ENCODE data around the gene LDLRAP1.
"Not testable (repeated sequence)": the region's sequence is repeated elsewhere in the genome, so short reads cannot be mapped to it uniquely, and the experiment has no call there.

LDLRAP1 gene

DNA sequence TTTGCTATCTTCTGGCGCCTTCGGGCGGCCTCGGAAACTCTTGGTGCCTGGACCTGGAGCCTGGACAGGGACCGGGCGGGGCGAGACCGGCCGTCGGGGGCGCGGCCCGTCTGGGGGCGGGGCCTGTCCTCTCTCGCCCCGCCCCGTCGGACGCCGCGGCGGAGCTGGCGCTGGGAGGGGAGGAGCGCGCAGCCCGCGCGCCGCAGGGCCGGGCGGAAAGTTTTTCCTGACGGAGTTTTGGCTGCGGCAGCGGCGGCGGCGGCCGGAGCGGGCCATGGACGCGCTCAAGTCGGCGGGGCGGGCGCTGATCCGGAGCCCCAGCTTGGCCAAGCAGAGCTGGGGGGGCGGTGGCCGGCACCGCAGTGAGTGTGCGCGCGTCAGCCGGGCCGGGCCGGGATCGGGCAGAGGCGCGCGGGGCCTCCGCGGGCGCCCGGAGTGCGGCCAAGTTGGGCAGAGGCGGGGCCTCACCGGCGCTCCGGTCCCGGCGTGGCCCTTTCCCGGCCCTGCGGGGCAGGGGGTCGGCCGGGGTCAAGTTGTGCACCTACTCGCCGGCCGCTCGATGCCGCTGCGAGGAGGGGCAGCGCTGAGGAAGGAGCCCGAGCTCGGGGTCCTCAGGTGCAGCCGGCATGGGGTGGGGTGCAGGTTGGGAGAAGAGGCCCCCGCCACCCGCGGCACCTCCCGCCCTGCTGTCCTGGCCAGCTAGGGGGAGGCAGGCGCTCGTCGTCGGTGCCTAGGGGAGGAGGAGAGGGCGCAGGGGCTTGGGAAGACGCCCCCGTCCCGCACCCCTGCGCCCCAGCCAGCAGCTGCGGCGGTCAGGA is at the start of gene LDLRAP1:
TSS of gene LDLRAP1 (plus strand) at position 182 of the 818 bp plus-strand sequence. CDS start at position 275, 93 bp downstream.
- peak; percentile 85 for DNase-seq (ENCODE audit: low spot score)

DNA sequence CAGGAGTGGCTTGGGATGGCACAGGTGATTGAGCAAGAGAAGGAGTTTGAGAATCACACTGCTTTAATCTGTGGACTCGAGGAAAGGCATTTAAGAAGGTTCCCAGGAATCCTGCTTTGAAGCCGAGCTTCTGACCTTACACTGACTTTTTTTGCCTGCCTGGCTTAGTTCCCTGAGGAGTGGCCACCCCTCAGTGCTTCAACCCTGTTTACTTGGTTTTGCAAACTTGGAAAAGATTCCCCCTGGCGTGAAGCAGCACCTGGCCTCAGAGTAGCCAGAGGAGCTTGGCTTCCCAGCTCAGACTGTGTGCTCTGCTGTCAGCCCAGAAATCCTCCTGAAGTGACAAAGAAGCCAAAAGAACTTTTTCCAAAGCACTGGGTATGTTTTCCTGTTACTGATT is 48.5 kb upstream of the LDLRAP1 start:
- DNase-seq (ENCODE audit: low spot score) = no peak

GRCh38 chr1:25500694-25501093 is 42.7 kb upstream of the LDLRAP1 start:
- DNase-seq (ENCODE audit: low spot score) = no peak

DNA sequence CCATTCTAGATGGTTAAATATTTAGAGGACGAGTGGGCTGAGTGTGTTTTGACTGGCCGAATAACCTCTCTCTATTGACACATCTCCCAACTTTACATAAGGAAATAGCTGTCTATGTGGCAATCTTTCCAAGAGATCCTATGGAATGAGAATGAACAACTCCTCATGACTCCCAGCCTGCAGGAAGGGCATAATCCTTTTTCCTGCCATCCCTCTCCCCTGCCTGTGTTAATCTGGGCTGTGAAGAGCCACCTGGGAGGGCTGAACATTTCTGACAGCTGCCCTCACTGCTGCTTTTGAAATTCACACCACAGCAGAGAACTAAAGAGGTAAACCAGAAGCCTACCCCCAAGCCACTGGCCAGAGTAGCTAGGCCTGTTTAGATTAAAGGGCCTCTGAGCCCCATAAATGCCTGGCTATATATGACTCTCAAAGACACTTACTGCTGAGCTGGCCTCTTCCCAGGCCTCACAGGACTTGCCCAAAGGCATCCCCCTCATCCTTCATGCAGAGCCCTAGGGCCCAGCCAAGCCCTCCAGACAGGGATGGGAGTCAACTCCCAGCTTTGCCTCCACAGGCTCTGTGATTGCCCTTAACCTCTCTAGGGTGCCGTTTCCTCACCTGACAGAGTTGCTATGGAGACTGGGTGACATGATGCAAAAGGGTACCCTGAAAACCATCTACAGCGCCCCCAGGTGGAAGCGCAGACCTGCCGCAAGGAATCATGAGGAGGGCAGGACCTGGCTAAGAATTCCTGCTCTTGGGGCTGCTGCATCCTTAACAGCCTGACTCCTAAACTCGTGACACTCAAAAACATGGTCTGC is 42.0 kb upstream of the LDLRAP1 start:
- DNase-seq (ENCODE audit: low spot score) = peak; percentile 44

GRCh38 chr1:25502957-25503356 is 40.4 kb upstream of the LDLRAP1 start:
- no peak for DNase-seq (ENCODE audit: low spot score)

- no peak for DNase-seq (ENCODE audit: low spot score)
These were observed 39.6 kb upstream of the LDLRAP1 start for GRCh38 chr1:25503551-25504426.

DNA sequence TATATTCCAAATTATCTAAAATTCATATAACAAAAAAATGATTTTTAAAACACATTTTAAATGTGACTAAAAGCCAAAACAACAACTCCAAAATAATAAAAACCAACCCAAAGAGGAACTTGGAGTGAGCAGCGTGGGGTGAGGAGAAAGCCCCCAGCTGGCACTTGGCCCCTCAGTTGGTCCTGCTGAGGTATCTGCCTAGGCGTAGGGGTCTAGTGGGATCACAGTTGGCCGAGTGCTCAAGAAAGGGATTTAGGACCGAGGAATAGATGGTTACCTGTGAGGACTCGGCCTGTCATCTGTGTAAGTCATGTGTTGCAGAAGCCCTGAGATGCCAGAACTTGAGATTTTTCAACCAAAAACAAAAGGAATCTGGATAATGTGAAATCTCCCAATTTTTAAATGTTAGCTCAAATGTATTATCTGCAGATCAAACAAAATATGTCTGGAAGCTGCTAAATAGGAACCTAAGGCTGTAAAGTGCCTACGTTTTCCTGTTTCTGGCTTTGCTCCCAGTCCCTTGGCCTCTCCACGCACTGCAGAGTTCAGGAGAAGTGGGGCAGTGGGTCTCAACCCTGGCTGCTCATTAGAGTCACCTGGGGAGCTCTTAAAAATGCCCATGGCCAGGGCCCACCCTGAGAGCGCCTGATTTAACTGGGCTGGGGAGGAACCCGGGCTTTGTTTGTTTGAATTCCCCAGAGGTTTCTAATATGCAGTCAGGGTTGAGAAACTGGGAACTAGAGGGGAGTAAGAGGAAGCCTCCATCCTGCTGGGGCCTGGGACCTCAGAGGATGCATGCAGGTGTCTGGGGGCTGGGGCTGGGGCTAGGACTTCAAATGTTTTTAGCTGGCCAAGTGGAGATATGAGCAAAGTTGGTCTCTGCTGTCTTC is 38.5 kb upstream of the LDLRAP1 start:
- peak; percentile 74 for DNase-seq (ENCODE audit: low spot score)

GRCh38 chr1:25505656-25506385 is 37.6 kb upstream of the LDLRAP1 start:
- no peak for DNase-seq (ENCODE audit: low spot score)

DNA sequence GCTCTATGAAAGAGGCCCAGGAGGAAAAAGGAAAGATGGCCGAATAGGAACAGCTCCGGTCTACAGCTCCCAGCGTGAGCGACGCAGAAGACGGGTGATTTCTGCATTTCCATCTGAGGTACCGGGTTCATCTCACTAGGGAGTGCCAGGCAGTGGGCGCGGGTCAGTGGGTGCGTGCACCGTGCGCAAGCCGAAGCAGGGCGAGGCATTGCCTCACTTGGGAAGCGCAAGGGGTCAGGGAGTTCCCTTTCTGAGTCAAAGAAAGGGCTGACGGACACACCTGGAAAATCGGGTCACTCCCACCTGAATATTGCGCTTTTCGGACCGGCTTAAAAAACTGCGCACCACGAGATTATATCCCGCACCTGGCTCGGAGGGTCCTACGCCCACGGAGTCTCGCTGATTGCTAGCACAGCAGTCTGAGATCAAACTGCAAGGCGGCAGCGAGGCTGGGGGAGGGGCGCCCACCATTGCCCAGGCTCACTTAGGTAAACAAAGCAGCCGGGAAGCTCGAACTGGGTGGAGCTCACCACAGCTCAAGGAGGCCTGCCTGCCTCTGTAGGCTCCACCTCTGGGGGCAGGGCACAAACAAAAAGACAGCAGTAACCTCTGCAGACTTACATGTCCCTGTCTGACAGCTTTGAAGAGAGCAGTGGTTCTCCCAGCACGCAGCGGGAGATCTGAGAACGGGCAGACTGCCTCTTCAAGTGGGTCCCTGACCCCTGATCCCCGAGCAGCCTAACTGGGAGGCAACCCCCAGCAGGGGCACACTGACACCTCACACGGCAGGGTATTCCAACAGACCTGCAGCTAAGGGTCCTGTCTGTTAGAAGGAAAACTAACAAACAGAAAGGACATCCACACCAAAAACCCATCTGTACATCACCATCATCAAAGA is 36.6 kb upstream of the LDLRAP1 start:
- DNase-seq (ENCODE audit: low spot score) = not testable (repeated sequence)

DNA sequence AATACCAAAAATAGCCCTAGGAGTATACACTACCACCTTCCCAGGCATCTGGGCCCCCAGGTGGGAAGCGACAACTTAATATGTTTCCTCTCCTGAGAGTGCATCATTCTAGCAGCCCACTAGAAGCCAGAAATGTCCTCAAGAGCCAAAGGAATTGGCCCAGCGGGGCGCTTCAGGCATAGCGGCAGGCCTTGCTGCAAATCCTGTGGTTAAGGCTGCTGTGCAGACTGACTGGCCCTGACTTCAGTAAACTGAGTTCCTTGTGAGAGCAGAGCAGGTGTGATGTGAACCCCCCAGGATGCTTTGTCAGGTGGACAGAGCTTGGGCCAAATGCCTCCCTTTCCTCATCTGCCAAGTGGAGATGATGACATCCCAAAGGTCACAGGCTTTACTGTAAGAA is 29.7 kb upstream of the LDLRAP1 start:
- no peak for DNase-seq (ENCODE audit: low spot score)

DNA sequence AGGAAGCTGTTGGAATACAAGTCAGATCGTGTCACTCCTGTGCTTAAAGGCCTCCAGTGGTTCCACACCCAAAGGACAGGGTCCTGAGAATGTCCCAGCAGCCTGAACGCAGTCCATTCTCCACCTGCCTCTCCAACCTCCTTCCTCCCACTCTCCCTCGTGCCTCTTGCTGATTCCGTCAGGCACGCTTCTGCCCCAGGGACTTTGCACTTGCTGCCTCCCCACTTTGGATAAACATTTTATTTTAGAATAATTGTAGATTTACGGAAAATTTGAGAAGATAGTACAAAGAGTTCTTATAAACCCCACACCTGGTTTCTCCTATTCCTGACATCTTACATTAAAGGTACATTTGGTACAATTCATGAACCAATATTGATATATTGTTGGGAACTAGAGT is 28.4 kb upstream of the LDLRAP1 start:
- DNase-seq (ENCODE audit: low spot score) = no peak

DNA sequence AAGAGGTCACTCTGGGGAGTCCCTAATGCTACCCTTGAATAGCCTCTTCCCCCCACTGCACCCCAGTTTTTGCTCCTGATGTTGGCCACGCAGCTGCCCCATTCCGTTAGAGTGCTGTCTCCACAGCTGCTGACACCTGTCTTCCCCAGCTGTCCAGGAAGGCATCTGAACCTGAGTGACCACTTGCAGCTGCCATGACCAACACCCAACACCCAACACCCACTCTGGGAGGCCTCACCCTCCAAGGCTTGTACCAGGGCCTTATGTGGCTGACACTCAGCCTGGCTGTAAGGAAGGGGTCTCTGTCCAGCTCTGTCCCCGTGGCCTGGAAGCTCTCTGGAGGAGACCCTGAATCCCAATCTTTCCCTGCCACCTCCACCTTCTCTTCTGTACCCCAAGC is 26.7 kb upstream of the LDLRAP1 start:
- no peak for DNase-seq (ENCODE audit: low spot score)

DNA sequence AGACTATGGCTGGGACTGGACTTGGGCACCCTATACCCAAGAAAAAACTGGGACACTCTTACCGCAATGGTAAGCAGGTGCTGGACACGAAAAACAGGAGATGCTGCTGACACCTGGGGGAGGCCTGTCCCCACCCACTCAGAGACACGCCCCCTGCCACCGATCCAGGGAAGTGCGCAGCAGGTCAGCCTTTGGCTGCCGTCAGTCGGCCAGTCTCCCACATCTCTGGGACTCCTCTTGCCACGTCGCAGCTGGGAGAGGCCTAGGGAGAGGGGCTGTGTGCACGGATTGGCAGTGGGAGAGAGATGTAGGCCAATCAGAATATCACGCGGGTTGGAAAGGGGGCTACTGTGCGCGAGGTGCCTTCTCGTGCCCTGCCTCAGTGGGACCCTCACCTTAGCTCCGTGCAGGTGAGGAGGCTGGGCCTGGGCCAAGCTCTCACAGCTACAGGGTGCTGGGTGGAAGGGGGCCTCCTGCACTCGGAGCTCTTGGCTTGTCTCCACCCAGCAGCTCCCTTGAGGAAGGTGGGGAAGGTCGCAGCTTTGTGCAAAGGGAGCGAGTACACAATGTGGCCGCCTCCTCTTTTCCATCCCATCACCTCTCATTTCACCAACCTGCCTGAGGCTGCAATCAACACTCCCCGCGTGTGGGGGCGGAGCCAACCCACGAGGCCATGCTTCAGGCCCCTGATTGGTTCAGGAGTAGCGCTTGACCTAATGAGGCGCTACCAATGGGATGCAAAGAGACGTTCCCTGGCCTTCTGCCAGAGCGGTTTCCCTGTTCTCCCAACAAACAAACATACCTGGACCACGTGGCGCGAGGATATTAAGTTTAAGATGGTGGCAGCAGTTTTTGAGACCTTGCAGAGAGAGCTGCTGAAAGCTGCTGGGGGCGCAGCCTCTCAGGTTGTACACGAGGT is 25.7 kb upstream of the LDLRAP1 start:
- no peak for DNase-seq (ENCODE audit: low spot score)

DNA sequence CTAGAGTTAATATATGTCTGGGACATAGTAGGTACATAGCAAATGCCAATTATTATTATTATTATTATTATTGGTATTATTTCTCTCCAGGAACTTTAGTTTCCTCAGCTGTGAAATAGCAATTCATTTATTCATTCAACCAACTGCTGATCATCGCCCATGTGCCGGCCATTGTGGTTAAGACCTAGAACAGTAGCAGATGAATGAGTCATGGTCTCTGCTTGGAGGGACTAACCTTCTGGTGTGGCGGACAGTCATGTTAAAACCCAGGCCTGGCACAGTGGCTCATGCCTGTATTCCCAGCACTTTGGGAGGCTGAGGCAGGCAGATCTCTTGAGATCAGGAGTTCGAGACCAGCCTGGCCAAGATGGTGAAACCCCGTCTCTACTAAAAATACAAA is 23.8 kb upstream of the LDLRAP1 start:
- DNase-seq (ENCODE audit: low spot score) = peak; percentile 78

DNA sequence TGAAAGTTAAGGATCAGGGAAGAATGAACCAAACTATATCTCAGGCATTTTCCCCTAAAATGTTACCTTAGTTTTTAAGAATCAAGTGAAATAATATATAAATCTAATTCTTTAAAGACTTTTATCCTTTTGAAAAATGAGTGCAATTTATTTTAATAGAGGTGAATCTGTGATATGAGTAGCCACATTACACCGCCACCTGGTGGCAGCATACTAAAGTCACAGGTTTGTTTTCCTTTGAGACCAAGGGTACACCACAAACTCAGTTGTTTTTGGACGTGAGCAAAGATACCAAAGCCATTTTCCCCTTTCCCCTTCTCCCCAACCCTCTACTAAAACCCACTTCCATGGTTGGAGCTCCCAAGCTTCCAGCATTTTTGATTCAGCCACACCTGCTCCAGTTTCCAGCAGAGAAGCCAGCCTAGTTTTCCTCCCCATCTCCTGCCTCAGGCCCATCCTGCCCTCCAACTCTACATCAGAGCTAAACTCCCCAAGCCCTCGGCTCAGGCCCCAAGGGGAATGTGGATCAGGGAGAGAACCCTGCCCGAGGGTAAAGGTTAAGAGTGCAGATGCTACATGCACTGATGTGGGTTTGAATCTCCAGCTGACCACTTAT is 22.9 kb upstream of the LDLRAP1 start:
- peak; percentile 62 for DNase-seq (ENCODE audit: low spot score)

- DNase-seq (ENCODE audit: low spot score) = no peak
These were observed 21.3 kb upstream of the LDLRAP1 start for GRCh38 chr1:25522031-25522655.

GRCh38 chr1:25523542-25523941 is 19.9 kb upstream of the LDLRAP1 start:
- DNase-seq (ENCODE audit: low spot score) = no peak
